Smooth muscle cell (in vitro differentiated cells): ENCODE results near the gene HSPG2. TPM values are rescaled to one million over a fixed set of nuclear protein-coding genes. Genes with fewer than 3 reads are reported as not detected.

Source experiments
- DNase-seq: peaks from one replicate; lab custom pipeline; 2025; ENCODE audit not compliant: unreplicated experiment; lab: John Stamatoyannopoulos, UW
- H2AFZ ChIP-seq: fragments of 200-600 bp; sonication (generic); 2 replicates; pipeline ENCODE4 v1.6.0; 2016; ENCODE audit warnings: antibody characterized with exemption, low read depth, mild to moderate bottlenecking
- H3F3A ChIP-seq: fragments of 200-600 bp; sonication (generic); 2 replicates; pipeline ENCODE4 v1.6.0; 2017; ENCODE audit warnings: antibody characterized with exemption, low read depth
- H3K27ac ChIP-seq: fragments of 200-600 bp; sonication (generic); 2 replicates; pipeline ENCODE4 v1.5.1; 2016; ENCODE audit warnings: low read depth, mild to moderate bottlenecking
- H3K27me3 ChIP-seq: fragments of 200-600 bp; sonication (generic); 2 replicates; pipeline ENCODE4 v1.6.1; 2016; ENCODE audit warnings: low read depth, mild to moderate bottlenecking
- H3K36me3 ChIP-seq: fragments of 200-600 bp; sonication (generic); 2 replicates; pipeline ENCODE4 v1.5.1; 2016; ENCODE audit warnings: low read depth
- H3K4me1 ChIP-seq: fragments of 200-600 bp; sonication (generic); 2 replicates; pipeline ENCODE4 v1.5.1; 2016; ENCODE audit warnings: low read depth
- H3K4me2 ChIP-seq: fragments of 200-600 bp; sonication (generic); 2 replicates; pipeline ENCODE4 v1.6.0; 2016; ENCODE audit warnings: mild to moderate bottlenecking
- H3K4me3 ChIP-seq: fragments of 200-600 bp; sonication (generic); 2 replicates; pipeline ENCODE4 v1.5.1; 2016; ENCODE audit warnings: mild to moderate bottlenecking
- H3K79me2 ChIP-seq: fragments of 200-600 bp; sonication (generic); 2 replicates; pipeline ENCODE4 v1.6.0; 2016; ENCODE audit warnings: low read depth, mild to moderate bottlenecking
- H3K9ac ChIP-seq: fragments of 200-600 bp; sonication (generic); 2 replicates; pipeline ENCODE4 v1.6.0; 2016; ENCODE audit warnings: low read depth
- H3K9me3 ChIP-seq: fragments of 200-600 bp; sonication (generic); replicated peaks from 2 replicates; pipeline ENCODE4 v1.5.1; 2016; ENCODE audit warnings: low read depth
- H4K20me1 ChIP-seq: fragments of 200-600 bp; sonication (generic); 2 replicates; pipeline ENCODE4 v1.6.0; 2016; ENCODE audit warnings: low read depth
- CTCF ChIP-seq: fragments of 200-600 bp; sonication (generic); IDR thresholded peaks from 2 replicates; pipeline ENCODE4 v1.5.1; 2017; ENCODE audit warnings: borderline replicate concordance, mild to moderate bottlenecking, antibody characterized with exemption; ENCODE audit not compliant: insufficient read depth, poor library complexity, severe bottlenecking
- WGBS: methylation state at CpG from one replicate; pipeline ENCODE4 v1.1.7; 2016; ENCODE audit warnings: low lambda C conversion rate; 5-methylcytosine and 5-hydroxymethylcytosine counted together
- polyA plus RNA-seq: library from polyadenylated mRNA; unstranded; fragments of >200 nt; fragmentation: Nextera tagmentation; extraction: Ambion mirVana; gene quantifications from 2 replicates; pipeline ENCODE4 v1.2.1, GENCODE V29; 2016
- total RNA-seq: library from RNA; depleted of rRNA; stranded (reverse); fragments of >200 nt; gene quantifications from 2 replicates; pipeline ENCODE4 v1.2.3, GENCODE V29; 2014

Gene HSPG2
- total and polyA plus RNA-seq, 2 experiments from 2014 or later, result 40.7 to 46.7 TPM

- Histone ChIP-seq H4K20me1 (peaks cover 85% of the 10 kb centered on the region), H3K4me1 (peaks cover 21% of the 10 kb centered on the region), H2AFZ (no peak overlapping the region), H3K9me3 (no peaks in the 10 kb centered on the region), H3K27ac (no peak overlapping the region), H3F3A (peaks cover 20% of the 10 kb centered on the region), H3K36me3 (no peaks in the 10 kb centered on the region), H3K27me3 (no peaks in the 10 kb centered on the region), H3K4me3 (no peak overlapping the region), H3K9ac (no peak overlapping the region), H3K79me2 (peaks cover 74% of the 10 kb centered on the region), H3K4me2 (no peak overlapping the region)
- DNase-seq, result no peak
- TF ChIP-seq CTCF, result no peak
- 87% methylated on average over 8 of the region's 8 CpGs for WGBS
These were observed 11.7 kb downstream of the HSPG2 start for GRCh38 chr1:21925334-21925940.

GRCh38 chr1:21924503-21925005 lies 12.6 kb downstream of the HSPG2 start:
- peaks cover 23% of the 10 kb centered on the region for H3K4me1 ChIP-seq
- H4K20me1 ChIP-seq, result peaks cover 89% of the 10 kb centered on the region
- no peak overlapping the region for H2AFZ ChIP-seq
- no peak for DNase-seq
- no peak overlapping the region for H3K4me3 ChIP-seq
- no peak overlapping the region for H3K9ac ChIP-seq
- H3K27ac ChIP-seq, result no peak overlapping the region
- no peaks in the 10 kb centered on the region for H3K36me3 ChIP-seq
- no peaks in the 10 kb centered on the region for H3K27me3 ChIP-seq
- H3K4me2 ChIP-seq, result no peak overlapping the region
- H3K79me2 ChIP-seq, result peaks cover 66% of the 10 kb centered on the region
- H3K9me3 ChIP-seq, result no peaks in the 10 kb centered on the region
- 74% methylated on average over 5 of the region's 5 CpGs for WGBS
- no peak for TF ChIP-seq CTCF
- peaks cover 17% of the 10 kb centered on the region for H3F3A ChIP-seq

GRCh38 chr1:21922090-21923013 lies 14.8 kb downstream of the HSPG2 start:
- Histone ChIP-seq H2AFZ (no peak overlapping the region), H3K27ac (peak overlapping the region; percentile 9), H3K9me3 (no peaks in the 10 kb centered on the region), H4K20me1 (peaks cover 69% of the 10 kb centered on the region), H3K4me2 (no peak overlapping the region), H3K4me1 (peaks cover 23% of the 10 kb centered on the region), H3K79me2 (peaks cover 60% of the 10 kb centered on the region), H3K36me3 (no peaks in the 10 kb centered on the region), H3K4me3 (no peak overlapping the region), H3F3A (peaks cover 28% of the 10 kb centered on the region), H3K27me3 (no peaks in the 10 kb centered on the region), H3K9ac (no peak overlapping the region)
- TF ChIP-seq CTCF, result no peak
- 65% methylated on average over 15 of the region's 15 CpGs for WGBS
- DNase-seq, result no peak
